Mucosa of gallbladder (tissue), 1 donor: ENCODE results near the gene TEPSIN. TPM values are rescaled to one million over a fixed set of nuclear protein-coding genes. Genes with fewer than 3 reads are reported as not detected.

Experiments
- DNase-seq: peaks from one replicate; pipeline ENCODE4 v3.0.0-alpha.2; 2020; ENCODE audit warnings: low spot score
- total RNA-seq: library from RNA; stranded (reverse); gene quantifications from one replicate; pipeline ENCODE4 v1.2.1, GENCODE V29; 2021
- donor health status: DM: no; HTN: no; CAD: no.

The TEPSIN gene
- total RNA-seq, 1 donor from 2014 or later, result 57.9 TPM

DNA sequence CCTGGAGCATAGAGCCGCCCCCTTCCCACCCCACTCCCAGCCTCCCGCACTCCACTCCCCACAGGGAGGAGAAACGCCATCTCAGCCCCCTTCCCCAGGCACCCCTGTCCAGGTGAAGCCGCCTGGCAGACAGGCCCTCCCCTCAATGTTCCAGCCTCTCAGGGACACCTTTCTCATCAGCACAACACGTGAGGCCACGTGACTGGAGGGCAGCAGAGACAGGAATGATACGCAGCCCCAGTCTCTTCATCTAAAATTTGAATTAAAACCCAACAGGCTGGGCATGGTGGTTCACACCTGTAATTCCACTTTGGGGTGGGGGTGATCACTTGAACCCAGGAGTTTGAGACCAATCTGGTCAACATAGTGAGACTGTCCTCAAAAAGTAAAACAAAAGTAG lies 52.7 kb downstream of the TEPSIN start:
- no peak for DNase-seq

- DNase-seq, result no peak
Observed at GRCh38 chr17:81184555-81184954, 54.3 kb downstream of the TEPSIN start.

- DNase-seq, result no peak
Observed at GRCh38 chr17:81183807-81184206, 55.0 kb downstream of the TEPSIN start.

DNA sequence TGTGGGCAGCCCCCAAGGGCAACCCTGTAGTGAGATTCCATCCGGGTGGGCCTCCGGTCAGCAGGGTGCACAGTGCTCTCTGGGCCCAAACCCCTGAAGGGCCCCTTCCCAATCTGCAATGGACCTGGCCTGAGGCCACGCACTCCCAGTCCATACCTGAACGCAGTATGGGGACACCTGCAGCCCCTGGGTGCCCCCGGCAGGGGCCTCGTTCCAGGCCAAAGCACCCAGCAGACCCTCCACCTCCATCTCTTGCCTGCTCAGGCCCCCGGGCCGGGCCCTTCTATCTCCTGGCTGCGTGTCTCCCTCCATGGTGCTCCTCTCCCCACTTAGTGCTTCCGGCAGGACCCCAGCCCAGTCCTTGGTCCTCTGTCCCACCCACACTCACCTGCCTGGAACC lies 55.5 kb downstream of the TEPSIN start:
- no peak for DNase-seq

DNA sequence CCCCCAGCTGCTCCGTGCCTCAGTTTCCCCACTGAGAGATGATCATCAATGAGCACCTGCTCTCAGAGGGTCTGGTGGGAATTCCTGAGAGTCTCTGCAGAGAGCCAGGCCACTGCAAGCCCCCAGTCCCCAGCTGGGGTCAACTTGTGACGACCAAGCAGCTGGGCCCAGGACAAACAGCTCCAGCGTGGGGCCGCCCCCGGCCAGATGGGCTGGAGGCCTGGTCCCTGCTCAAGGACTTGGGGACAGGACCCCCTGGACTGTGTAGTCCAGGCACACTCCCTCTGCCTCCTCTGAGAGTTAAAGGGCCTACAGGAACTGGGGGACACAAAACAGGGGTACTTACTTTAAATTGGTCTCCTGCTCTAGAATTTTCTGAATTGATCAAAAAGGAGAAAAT lies 56.3 kb downstream of the TEPSIN start:
- DNase-seq, result no peak

DNA sequence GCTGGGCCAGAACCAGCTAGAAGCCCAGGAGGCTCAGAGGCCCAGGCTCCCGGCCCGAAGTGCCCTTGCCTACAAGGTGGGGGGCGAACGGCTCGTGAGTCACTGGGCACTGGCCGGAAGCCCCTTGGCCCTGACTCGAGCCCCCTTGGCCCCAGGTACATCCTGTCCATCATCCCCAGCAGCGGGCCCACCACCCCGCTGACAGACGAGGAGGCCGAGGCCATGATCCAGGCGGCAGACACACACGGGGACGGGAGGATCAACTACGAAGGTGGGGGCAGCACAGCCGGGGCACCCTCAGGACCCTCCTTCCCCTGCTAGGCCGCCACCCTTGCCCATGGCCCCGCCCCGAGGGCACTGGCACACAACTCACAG lies 57.1 kb downstream of the TEPSIN start:
- DNase-seq, result no peak

DNA sequence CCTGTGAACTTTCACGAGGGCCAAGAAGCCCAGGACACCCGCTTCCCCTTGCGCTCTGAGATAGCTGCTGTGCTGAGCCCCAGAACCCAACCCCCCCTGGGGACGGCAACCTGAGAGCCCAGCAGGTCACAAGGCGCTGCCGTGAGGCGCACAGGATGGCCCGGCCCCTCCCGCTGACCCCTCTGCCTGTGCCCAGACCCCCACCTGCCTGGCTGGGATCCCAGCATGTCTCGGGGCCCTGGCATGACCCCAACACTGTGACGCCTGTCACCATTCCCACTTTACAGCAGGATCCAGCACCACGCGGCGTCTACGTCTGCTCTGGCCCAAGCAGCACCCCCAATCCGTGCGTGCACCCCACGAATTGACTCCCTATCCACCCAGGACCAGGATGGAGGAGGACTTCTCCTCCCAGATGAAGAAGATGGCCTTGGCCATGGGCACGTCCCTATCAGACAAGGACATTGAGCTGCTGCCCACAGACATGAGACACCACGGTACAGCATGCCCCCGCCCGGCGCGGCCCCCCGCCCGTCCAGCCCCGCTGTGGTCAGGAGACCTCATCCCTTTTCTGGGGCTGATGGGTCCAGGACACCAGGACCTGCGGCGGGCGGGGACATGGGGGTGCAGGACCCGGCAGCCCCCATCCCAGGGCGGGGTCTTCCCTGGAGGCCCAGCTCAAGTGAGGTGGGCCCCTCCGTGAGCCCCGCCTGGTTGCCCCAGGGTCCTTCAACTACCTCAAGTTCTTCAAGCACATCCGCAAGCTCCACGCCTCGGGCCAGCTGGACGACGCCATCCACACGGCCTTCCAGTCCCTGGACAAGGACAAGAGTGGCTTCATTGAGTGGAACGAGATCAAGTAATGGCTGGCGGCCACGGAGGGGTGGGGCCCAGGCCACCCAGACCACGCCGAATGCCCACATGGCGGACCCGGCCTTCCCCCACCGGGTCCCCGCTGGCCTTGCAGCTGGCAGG lies 57.7 kb downstream of the TEPSIN start:
- no peak for DNase-seq

GRCh38 chr17:81179861-81180260 lies 59.0 kb downstream of the TEPSIN start:
- no peak for DNase-seq

DNA sequence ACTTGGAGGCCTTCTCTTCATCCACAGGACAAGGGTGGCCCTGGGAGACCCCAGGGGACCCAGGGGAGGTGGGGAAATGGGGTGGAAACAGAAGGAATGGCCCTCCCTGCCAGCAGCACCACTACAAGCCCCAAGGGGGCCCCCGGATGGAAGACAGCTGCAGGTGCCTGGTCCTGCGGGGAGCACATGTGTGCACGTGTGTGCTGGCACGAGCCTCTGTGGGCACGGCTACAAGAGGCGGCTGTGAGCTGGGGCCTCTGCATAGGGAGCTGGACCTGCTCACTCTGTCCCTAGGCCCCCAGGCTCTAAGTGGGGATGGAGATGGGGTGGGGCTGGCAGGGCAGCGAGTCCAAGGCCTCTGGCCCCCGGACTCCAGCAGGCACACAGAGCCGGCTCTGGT lies 59.6 kb downstream of the TEPSIN start:
- no peak for DNase-seq

Other genes starting within 250 kb of the TEPSIN start
- gene CHMP6, start 247.2 kb downstream of the TEPSIN start, total RNA-seq, result 31.5 TPM
- 101 TPM for gene BAIAP2, start 203.9 kb downstream of the TEPSIN start, total RNA-seq
- not detected for gene PVALEF, start 73.5 kb downstream of the TEPSIN start, total RNA-seq
- gene AATK, start 72.8 kb downstream of the TEPSIN start, total RNA-seq, result 14.2 TPM
- 12.7 TPM for gene CEP131, start 16.1 kb downstream of the TEPSIN start, total RNA-seq
- 38.1 TPM for gene NDUFAF8, start 263 bp upstream of the TEPSIN start, total RNA-seq
- gene SLC38A10, start 56.3 kb upstream of the TEPSIN start, total RNA-seq, result 135 TPM
- gene BAHCC1, start 156.4 kb upstream of the TEPSIN start, total RNA-seq, result 77.4 TPM